Muscle layer of duodenum (tissue), 2 donors: ENCODE measurements around the gene ACER3.

Experiments used
- H3K27ac ChIP-seq: one replicate; pipeline ENCODE4 v1.7.0; 2013; ENCODE audit warnings: mild to moderate bottlenecking, low read length
- H3K27me3 ChIP-seq: one replicate; pipeline ENCODE4 v1.7.0; 2013; ENCODE audit warnings: low read depth, mild to moderate bottlenecking, control low read depth, low read length
- H3K36me3 ChIP-seq, 2 donors: one replicate each; pipeline ENCODE4 v1.7.0; 2013; ENCODE audit warnings: low read length in 2 of 2, control low read depth in 1 of 2, mild to moderate bottlenecking in 1 of 2; ENCODE audit not compliant: insufficient read depth in 2 of 2, control insufficient read depth in 1 of 2
- H3K4me1 ChIP-seq, 2 donors: one replicate each; pipeline ENCODE4 v1.7.0; 2013; ENCODE audit warnings: low read length in 2 of 2, mild to moderate bottlenecking in 2 of 2, control low read depth in 1 of 2, moderate library complexity in 1 of 2; ENCODE audit not compliant: insufficient read depth in 2 of 2, control insufficient read depth in 1 of 2
- H3K4me3 ChIP-seq, 2 donors: one replicate each; pipeline ENCODE4 v1.7.0; 2013; ENCODE audit warnings: low read length in 2 of 2, low read depth in 1 of 2, mild to moderate bottlenecking in 1 of 2
- H3K9me3 ChIP-seq, 2 donors: one replicate each; pipeline ENCODE4 v1.7.0; 2013; ENCODE audit warnings: low read length in 2 of 2, control low read depth in 1 of 2, mild to moderate bottlenecking in 1 of 2; ENCODE audit not compliant: control insufficient read depth in 1 of 2
- donor health status: healthy.

ACER3 gene

DNA sequence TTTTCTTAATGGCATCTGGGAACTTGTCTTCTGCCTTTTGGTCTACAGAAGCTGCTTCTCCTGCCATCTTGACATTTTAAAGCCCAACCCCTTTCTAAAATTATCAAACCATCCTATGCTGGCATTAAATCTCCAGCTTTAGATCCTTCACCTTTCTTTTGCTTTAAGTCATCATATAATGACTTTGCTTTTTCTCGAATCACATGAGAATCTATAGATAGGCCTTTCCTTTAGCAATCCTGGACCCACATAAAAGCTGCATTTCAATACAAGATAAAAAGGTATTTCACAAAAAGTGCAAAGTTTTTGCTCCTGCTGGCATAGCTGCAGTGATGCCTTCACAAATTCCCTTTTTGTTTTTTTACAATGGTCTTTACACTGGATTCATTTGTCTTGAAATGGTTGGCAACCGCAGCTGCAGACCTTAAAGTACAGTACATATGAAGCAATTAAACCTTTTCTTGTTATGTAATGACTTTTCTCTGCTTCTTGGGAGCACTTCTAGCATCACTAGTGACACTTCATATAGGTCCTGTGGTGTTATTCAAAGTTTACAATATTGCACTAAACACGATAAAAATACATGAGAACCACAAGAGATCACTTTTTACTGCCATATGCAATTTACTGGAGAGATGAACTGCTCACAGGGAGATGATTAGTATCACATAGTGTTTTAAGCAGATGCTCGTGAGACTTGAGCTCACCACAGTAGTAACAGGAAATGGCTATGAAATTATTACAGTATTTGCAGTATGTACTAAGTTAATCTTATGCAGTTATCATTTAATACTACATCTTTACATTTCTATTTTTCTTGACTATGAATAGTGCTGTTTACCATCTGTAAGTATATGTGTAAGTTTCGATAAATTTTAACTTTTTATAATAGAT, 41.6 kb downstream of the ACER3 start:
- Histone ChIP-seq H3K27me3 (no peaks in the 10 kb centered on the region), H3K27ac (no peak overlapping the region), H3K36me3 (peaks cover 0 to 5% of the 10 kb centered on the region in 2 donors), H3K9me3 (peaks cover 0 to 2% of the 10 kb centered on the region in 2 donors), H3K4me3 (no peak overlapping the region), H3K4me1 (no peaks in the 10 kb centered on the region)

DNA sequence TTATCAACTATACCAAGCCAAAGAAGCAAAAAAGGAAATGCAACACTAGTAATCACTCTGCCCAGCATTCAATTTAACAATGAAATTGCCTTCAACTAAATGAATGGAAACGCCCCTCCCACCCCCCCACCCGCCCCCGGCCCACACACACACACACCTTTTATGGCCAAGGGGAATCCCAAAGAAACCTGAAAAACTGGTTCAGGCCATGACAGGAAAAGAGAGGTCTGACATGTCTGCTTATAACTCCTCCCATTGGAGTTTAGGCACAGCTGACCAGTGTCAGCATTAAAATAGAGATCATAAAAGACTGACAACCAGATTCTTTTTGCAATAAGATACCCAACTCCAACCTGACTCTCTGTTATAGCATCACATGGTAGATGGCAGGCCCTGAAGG, 42.6 kb downstream of the ACER3 start:
- Histone ChIP-seq H3K4me3 (no peak overlapping the region), H3K4me1 (no peaks in the 10 kb centered on the region), H3K9me3 (peaks cover 0 to 2% of the 10 kb centered on the region in 2 donors), H3K36me3 (peaks cover 0 to 5% of the 10 kb centered on the region in 2 donors), H3K27me3 (no peaks in the 10 kb centered on the region), H3K27ac (no peak overlapping the region)

DNA sequence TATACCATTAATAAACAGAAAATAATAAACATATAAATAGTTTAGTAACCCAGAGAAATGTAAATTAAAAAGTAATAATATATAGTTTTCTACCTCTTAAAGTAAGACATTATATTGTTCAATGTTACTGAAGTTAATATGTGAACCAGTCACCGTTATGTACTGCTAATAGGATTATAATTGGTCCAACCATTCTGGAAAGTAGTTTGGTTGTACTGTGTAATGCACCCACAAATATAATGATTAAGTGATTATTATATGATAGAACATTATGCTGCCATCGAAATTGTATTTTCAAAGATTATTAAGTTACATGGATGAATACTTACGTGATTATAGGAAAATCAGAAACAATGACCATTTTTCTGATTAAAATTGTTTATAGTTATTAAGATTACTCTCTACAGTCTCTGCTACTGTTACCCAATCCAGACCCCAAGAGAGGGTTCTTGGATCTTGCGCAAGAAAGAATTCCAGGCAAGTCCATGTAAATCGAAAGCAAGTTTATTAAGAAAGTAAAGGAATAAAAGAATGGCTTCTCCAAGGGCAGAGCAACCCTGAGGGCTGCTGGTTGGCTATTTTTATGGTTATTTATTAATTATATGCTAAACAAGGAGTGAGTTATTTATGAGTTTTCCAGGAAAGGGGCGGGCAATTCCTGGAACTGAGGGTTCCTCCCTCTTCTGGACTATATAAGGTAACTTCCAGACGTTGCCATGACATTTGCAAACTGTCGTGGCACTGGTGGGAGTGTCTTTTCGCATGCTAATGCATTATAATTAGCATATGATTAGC, 50.1 kb downstream of the ACER3 start:
- Histone ChIP-seq H3K9me3 (peaks cover 0 to 2% of the 10 kb centered on the region in 2 donors), H3K27ac (no peak overlapping the region), H3K4me1 (no peaks in the 10 kb centered on the region), H3K4me3 (no peak overlapping the region), H3K27me3 (no peaks in the 10 kb centered on the region), H3K36me3 (peaks cover 0 to 5% of the 10 kb centered on the region in 2 donors)

DNA sequence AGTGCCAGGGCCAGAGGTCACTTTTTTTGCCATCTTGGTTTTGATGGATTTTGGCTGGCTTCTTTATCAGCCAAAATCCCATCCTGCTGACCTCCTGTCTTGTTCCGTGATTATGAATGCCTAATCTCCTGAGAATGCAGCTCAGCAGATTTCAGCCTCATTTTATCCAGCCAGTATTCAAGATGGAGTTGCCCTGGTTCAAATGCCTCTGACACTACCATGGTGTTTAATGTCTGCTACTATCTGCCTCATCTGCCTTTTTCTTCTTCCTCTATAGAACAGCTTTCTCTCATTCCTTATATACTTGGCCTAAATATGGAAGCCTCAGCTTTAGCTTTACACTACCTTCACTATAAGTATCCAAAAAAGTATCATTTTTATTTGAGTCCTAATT, 50.7 kb downstream of the ACER3 start:
- Histone ChIP-seq H3K36me3 (peaks cover 0 to under 1% of the 10 kb centered on the region in 2 donors), H3K27me3 (no peaks in the 10 kb centered on the region), H3K9me3 (no peaks in the 10 kb centered on the region), H3K27ac (peak overlapping the region; percentile 1), H3K4me1 (no peaks in the 10 kb centered on the region), H3K4me3 (no peak overlapping the region)

DNA sequence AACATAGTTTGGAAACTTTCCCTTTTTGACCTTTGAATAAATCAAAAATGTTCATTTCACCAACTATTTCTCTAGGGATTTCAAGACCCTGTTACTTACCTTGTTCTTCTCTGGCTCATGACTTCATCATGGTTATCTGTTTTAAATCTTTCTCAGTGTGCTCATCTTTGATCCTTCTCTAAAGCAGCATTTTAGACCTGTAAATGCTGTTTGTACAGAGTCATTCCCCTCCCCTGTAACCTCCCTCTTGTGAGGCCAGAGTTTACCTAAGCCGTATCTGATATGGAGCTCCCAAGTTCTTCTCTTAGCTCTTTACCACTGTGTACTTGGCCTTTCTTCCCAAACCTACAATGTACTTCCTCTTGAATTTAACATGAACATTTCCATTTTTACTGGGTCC, 56.0 kb downstream of the ACER3 start:
- H3K4me3 ChIP-seq = no peak overlapping the region
- no peak overlapping the region for H3K27ac ChIP-seq
- H3K9me3 ChIP-seq = no peaks in the 10 kb centered on the region
- no peaks in the 10 kb centered on the region for H3K36me3 ChIP-seq
- H3K4me1 ChIP-seq = peaks cover 0 to 14% of the 10 kb centered on the region in 2 donors
- no peaks in the 10 kb centered on the region for H3K27me3 ChIP-seq

DNA sequence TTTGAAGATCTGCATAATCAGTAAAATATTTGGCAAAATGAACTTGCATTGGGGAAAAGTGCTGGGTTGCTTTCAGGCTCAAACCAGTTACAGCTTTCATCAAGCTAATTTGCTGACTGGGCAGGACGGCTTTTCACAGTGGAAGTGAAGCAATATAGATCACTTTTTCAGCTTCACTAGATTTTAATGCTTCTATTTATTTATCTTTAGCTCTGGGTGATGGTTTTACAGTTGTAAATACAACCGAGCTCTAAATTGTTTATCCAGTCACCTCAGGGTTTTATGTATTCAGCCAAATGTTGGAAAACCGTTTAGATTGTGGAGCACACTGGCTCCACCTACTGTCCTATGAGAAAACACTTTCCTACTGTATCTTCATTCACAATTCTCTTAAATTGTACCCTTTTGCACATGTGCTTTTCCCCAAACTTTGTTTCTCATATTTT, 58.2 kb downstream of the ACER3 start:
- no peaks in the 10 kb centered on the region for H3K27me3 ChIP-seq
- no peaks in the 10 kb centered on the region for H3K9me3 ChIP-seq
- H3K36me3 ChIP-seq = no peaks in the 10 kb centered on the region
- H3K27ac ChIP-seq = no peak overlapping the region
- no peak overlapping the region for H3K4me3 ChIP-seq
- H3K4me1 ChIP-seq = peaks cover 0 to 14% of the 10 kb centered on the region in 2 donors

DNA sequence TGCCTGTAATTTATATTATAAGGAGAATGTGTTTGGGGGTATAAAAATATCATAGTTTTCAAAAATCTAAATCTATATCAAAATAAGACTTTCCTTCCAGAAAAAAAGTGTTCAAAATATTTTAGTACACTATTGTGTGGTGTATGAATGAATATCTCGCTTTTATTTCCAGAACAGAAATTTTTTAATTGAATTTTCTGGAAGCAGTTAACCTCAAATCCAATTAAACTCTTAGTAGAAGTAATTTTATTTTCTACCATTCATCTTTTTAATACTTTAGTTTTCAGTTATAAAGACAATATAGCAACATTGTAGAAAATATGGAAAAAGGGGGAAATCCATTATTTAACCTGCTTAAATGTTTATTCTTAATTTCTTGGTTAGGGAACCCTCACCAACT, 58.7 kb downstream of the ACER3 start:
- Histone ChIP-seq H3K4me3 (no peak overlapping the region), H3K9me3 (no peaks in the 10 kb centered on the region), H3K4me1 (peaks cover 0 to 14% of the 10 kb centered on the region in 2 donors), H3K36me3 (no peaks in the 10 kb centered on the region), H3K27me3 (no peaks in the 10 kb centered on the region), H3K27ac (no peak overlapping the region)

DNA sequence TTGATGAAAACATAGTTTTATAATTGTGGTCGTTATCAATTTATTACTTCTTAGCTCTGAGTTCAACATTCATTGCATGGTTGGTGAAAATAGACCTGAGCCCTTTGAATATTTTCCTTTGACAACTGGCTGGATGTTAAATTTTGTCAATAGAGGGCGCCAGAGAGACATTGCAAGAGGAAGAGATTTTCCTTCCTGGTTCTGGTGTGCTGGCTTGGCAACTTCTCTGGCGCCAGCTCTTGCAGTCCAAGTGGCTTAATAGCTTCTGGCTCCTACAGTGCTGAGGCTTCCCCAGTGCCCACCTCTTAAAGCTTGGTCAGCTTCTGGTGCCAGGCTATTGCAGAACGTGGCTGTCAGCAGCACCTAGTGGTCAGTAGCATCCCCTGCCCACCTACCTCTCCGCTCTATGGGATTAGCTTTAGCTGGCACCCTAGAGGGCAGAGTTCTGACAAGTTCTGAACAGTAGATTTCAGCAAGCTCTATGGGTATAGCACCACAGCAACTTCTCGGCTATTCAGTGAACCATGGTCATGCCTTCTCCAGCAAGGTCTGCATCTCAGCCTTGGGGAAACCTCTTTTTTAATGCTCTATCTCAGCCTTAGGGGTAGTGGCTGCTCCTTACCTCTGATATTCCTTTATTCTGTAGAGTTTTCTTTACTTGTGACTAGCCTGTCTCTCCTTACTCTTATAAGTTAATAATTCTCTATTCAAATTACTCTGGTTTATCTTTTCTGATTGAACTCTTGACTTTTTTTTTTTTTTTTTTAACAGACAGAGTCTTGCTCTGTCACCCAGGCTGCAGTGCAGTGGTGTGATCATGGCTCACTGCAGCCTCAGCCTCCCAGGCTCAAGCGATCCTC, 59.4 kb downstream of the ACER3 start:
- no peaks in the 10 kb centered on the region for H3K9me3 ChIP-seq
- H3K36me3 ChIP-seq = no peaks in the 10 kb centered on the region
- H3K4me1 ChIP-seq = peaks cover 0 to 14% of the 10 kb centered on the region in 2 donors
- H3K4me3 ChIP-seq = peak overlapping the region; percentile 39 to 52
- no peaks in the 10 kb centered on the region for H3K27me3 ChIP-seq
- no peak overlapping the region for H3K27ac ChIP-seq

DNA sequence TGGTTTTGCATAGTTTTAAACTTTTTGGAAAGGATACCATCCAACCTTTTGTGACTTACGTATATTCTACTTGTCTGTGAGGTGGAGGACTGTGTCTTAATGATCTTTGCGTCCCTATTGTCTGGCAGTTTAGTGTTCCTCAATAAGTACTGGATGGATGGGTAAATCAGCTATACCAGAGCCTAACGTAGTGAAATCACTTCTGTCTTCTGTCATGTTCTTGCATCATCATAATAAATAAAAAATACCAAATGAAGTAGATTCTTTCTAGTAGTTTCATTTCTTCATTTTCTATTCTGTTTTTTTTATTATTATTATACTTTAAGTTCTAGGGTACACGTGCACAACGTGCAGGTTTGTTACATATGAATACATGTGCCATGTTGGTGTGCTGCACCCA, 66.4 kb downstream of the ACER3 start:
- no peak overlapping the region for H3K4me3 ChIP-seq
- no peaks in the 10 kb centered on the region for H3K9me3 ChIP-seq
- no peaks in the 10 kb centered on the region for H3K27me3 ChIP-seq
- H3K4me1 ChIP-seq = no peaks in the 10 kb centered on the region
- no peaks in the 10 kb centered on the region for H3K36me3 ChIP-seq
- H3K27ac ChIP-seq = no peak overlapping the region

DNA sequence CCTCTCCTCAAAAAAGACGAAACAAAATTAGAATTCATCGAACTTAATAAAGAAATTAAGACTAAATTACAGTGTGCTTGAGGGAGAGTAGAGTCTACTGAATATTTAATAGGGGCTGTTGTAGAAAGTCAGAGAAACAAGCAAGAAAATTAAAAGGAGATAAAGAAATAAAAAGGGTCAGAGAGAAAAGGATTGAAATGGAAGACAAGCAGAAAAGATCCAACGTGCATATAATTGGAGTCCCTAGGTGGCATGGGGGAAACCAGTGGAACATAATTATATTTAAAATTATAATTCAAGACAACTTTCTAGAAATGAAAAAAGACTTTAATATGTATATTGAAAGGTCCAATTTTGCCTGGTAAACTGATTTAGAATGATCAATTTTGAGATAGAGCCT, 74.3 kb downstream of the ACER3 start:
- H3K4me3 ChIP-seq = no peak overlapping the region
- H3K9me3 ChIP-seq = peaks cover 0 to 5% of the 10 kb centered on the region in 2 donors
- H3K36me3 ChIP-seq = peaks cover 0 to 8% of the 10 kb centered on the region in 2 donors
- H3K4me1 ChIP-seq = no peaks in the 10 kb centered on the region
- no peak overlapping the region for H3K27ac ChIP-seq
- H3K27me3 ChIP-seq = no peaks in the 10 kb centered on the region

DNA sequence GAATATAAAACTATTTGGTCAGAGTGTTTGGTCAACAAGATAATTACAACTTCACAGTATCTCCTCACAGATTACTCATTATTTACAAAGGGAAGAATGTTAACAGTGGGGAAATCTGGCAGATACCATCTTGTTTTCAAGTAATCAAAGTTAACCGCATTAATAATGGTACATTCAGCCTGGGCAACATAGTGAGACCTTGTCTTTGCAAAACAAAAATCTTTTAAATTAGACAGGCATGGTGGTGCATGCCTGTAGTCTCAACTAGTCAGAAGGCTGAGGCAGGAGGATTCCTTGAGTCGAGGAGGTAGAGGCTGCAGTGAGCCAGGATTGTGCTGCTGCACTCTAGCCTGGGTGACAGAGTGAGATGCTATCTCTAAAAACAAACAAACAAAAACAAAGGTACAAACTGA, 78.5 kb downstream of the ACER3 start:
- Histone ChIP-seq H3K4me3 (no peak overlapping the region), H3K27ac (no peak overlapping the region), H3K36me3 (peaks cover 0 to 8% of the 10 kb centered on the region in 2 donors), H3K27me3 (no peaks in the 10 kb centered on the region), H3K9me3 (peaks cover 3 to 5% of the 10 kb centered on the region in 2 donors), H3K4me1 (no peaks in the 10 kb centered on the region)
